PC-3 (cell line): ENCODE measurements around the gene TSKS.

Source experiments
- CTCF ChIP-seq: fragments of 300-600 bp; sonication (generic); conservative IDR thresholded peaks from 2 replicates; pipeline ENCODE4 v1.5.1; 2017; ENCODE audit warnings: antibody characterized with exemption, low read depth, mild to moderate bottlenecking, low read length
- EZH2 ChIP-seq: fragments of 300-600 bp; sonication (generic); IDR thresholded peaks from one replicate; pipeline ENCODE4 v1.6.1; 2017; ENCODE audit warnings: antibody characterized with exemption, mild to moderate bottlenecking, low read length; ENCODE audit not compliant: unreplicated experiment

GRCh38 chr19:49767381-49767780, 4.3 kb upstream of the TSKS start:
- no peak for TF ChIP-seq CTCF
- no peak for TF ChIP-seq EZH2
